Natural killer cell (primary cell): Measurements from ENCODE around the gene SLC26A1. TPM values are rescaled to one million over a fixed set of nuclear protein-coding genes. Genes with fewer than 3 reads are reported as not detected.

Source experiments
- ATAC-seq, 3 donors: fragments of 150-1000 bp in 2 of 3; fragments of 200-7000 bp in 1 of 3; cut with Tn5 transposase; 1 replicate in 1 of 3; 2 replicates in 2 of 3; pipeline ENCODE4 v1.10.0; 2021; ENCODE audit warnings: mild to moderate bottlenecking in 2 of 3, moderate library complexity in 2 of 3
- DNase-seq, 2 donors: peaks; one replicate each; pipeline versions ENCODE4 v3.0.0 to v3.0.0-alpha.2; 2013 to 2021; ENCODE audit warnings: mixed read lengths in 1 of 2
- H3K27ac ChIP-seq: one replicate; pipeline ENCODE4 v1.5.1; 2013; ENCODE audit warnings: mild to moderate bottlenecking, low read length
- H3K27me3 ChIP-seq: one replicate; pipeline ENCODE4 v1.6.1; 2013; ENCODE audit warnings: low read length; ENCODE audit not compliant: control insufficient read depth, insufficient read depth
- H3K36me3 ChIP-seq: one replicate; pipeline ENCODE4 v1.6.1; 2013; ENCODE audit warnings: low read length; ENCODE audit not compliant: control insufficient read depth, insufficient read depth
- H3K4me1 ChIP-seq: one replicate; pipeline ENCODE4 v1.6.1; 2013; ENCODE audit warnings: low read length; ENCODE audit not compliant: control insufficient read depth, insufficient read depth
- H3K4me3 ChIP-seq: one replicate; pipeline ENCODE4 v1.5.1; 2013; ENCODE audit warnings: low read length
- H3K9me3 ChIP-seq: one replicate; pipeline ENCODE4 v1.6.1; 2013; ENCODE audit warnings: low read length; ENCODE audit not compliant: control insufficient read depth, insufficient read depth
- H3K27ac Mint-ChIP-seq, 2 donors: one replicate each; pipeline ENCODE4 v1.8.0; 2022; ENCODE audit warnings: mild to moderate bottlenecking in 2 of 2, mixed read lengths in 2 of 2, moderate library complexity in 1 of 2
- H3K27me3 Mint-ChIP-seq, 2 donors: one replicate each; pipeline ENCODE4 v1.8.0; 2022; ENCODE audit warnings: low read depth in 2 of 2, mixed read lengths in 2 of 2
- H3K36me3 Mint-ChIP-seq: one replicate; pipeline ENCODE4 v1.8.0; 2022; ENCODE audit warnings: mixed read lengths
- H3K4me1 Mint-ChIP-seq, 2 donors: one replicate each; pipeline ENCODE4 v1.8.0; 2022; ENCODE audit warnings: mixed read lengths in 2 of 2
- H3K4me3 Mint-ChIP-seq: one replicate; pipeline ENCODE4 v1.8.0; 2022; ENCODE audit warnings: mild to moderate bottlenecking, moderate library complexity, mixed read lengths
- H3K9me3 Mint-ChIP-seq, 2 donors: one replicate each; pipeline ENCODE4 v1.8.0; 2022; ENCODE audit warnings: mixed read lengths in 2 of 2
- WGBS: methylation state at CpG from one replicate; pipeline ENCODE4 v1.1.7; 2013; ENCODE audit warnings: missing lambda C conversion rate; ENCODE audit not compliant: insufficient coverage; 5-methylcytosine and 5-hydroxymethylcytosine counted together
- intact Hi-C: fragments of 100-400 bp; cut with micrococcal nuclease; formaldehyde crosslinking; loops from one replicate; pipeline ENCODE4 v1.14.2; 2022
- total RNA-seq, 4 donors: library from RNA; stranded (reverse); fragments of 120-200 nt in 1 of 4; gene quantifications; one replicate each; pipeline versions ENCODE4 v1.2.3 to v1.2.4, GENCODE V29; 2013 to 2022
- TF ChIP-seq, protein P1 (sequence below): fragments of 200-600 bp; IDR thresholded peaks from one replicate; pipeline ENCODE4 v1.8.0; 2022; ENCODE audit warnings: antibody characterized with exemption

The SLC26A1 gene
- total RNA-seq, 3 donors from 2014 or later (not counting 1 experiment from before 2014, with no cell fraction given), result 0.19 to 0.80 (median 0.61) TPM

DNA sequence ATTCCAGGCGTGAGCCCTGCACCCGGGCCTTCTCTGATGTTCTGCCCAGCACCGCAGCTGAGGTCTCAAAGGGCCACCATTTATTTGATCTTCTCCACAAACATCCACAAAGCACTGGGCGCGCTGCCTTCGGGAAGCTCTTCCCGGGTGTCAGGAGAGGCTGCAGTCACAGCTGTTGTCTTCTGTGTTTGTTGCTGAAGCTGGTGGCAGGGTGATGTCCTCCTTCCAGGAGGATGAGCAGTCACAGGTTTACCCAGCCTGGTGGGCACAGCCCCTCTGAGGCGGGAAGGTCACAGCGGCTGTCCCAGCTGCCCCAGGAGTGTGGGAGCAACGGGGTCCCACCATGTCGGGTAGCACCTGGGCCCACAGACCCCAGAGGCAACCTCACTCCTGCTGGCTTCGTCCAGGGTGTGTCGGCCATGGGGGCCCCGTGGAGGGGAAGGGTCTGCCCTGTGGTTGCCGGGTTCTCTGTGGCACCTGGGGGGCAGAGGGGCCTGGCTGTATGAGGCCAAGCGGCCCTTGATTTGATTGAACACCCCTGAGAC lies 45.8 kb upstream of the SLC26A1 start:
- WGBS, result 90% methylated on average over 16 of the region's 16 CpGs
- Histone ChIP-seq H3K9me3 (no peaks in the 10 kb centered on the region), H3K4me1 (no peaks in the 10 kb centered on the region), H3K4me3 (no peak overlapping the region), H3K27ac (no peak overlapping the region), H3K27me3 (no peaks in the 10 kb centered on the region), H3K36me3 (no peaks in the 10 kb centered on the region)
- no peak overlapping the region for H3K27ac Mint-ChIP-seq
- no peak for ATAC-seq
- no peak overlapping the region for H3K4me3 Mint-ChIP-seq
- DNase-seq, result no peak
- TF ChIP-seq, protein P1, sequence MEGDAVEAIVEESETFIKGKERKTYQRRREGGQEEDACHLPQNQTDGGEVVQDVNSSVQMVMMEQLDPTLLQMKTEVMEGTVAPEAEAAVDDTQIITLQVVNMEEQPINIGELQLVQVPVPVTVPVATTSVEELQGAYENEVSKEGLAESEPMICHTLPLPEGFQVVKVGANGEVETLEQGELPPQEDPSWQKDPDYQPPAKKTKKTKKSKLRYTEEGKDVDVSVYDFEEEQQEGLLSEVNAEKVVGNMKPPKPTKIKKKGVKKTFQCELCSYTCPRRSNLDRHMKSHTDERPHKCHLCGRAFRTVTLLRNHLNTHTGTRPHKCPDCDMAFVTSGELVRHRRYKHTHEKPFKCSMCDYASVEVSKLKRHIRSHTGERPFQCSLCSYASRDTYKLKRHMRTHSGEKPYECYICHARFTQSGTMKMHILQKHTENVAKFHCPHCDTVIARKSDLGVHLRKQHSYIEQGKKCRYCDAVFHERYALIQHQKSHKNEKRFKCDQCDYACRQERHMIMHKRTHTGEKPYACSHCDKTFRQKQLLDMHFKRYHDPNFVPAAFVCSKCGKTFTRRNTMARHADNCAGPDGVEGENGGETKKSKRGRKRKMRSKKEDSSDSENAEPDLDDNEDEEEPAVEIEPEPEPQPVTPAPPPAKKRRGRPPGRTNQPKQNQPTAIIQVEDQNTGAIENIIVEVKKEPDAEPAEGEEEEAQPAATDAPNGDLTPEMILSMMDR, result no peak
- no peaks in the 10 kb centered on the region for H3K36me3 Mint-ChIP-seq
- intact Hi-C loops, result no loop called here
- peaks cover 0 to 3% of the 10 kb centered on the region in 2 donors for H3K27me3 Mint-ChIP-seq
- peaks cover 0 to 4% of the 10 kb centered on the region in 2 donors for H3K4me1 Mint-ChIP-seq
- no peaks in the 10 kb centered on the region for H3K9me3 Mint-ChIP-seq

DNA sequence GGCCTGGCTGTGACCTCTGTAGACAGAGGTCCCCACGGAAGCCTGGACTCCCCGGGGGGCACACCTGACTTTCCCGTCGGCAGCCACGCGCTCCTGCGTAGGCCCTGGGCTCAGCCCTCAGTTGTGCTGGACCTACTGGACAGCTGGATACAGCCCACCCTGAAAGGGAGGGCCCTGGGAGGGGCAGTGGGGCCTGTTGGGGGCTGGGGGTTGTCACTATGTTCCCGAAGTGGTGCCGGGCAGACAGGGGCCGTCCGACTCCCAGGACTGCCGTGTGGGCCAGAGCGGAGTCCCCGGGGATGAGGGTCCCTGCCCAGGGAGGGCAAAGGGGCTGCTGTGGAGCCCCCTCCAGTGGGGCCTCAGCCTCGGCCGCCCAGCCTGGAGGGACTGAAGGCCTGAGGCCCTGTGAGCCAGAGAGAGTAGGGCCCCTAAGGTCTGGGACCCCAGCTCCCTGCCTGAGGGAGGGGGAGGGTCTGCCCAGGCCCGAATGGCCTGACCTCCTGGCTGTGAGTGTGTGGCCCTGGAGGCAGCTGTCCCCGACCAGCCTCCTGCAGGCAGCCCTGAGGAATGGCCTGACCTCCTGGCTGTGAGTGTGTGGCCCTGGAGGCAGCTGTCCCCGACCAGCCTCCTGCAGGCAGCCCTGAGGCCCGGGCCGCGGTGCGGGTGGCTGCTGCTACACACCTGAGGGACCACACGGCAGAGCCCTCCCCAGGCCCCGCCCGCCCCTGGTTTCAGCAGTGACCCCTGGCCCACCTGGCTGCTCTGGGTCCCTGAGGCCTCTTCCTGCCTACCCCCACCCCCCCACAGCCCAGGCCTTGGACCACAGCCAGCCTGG lies 44.0 kb upstream of the SLC26A1 start:
- no peaks in the 10 kb centered on the region for H3K36me3 Mint-ChIP-seq
- WGBS, result 92% methylated on average over 26 of the region's 26 CpGs
- DNase-seq (no peak), ATAC-seq (no peak)
- Histone ChIP-seq H3K9me3 (no peaks in the 10 kb centered on the region), H3K27ac (no peak overlapping the region), H3K27me3 (no peaks in the 10 kb centered on the region), H3K4me1 (no peaks in the 10 kb centered on the region), H3K4me3 (no peak overlapping the region), H3K36me3 (no peaks in the 10 kb centered on the region)
- no peaks in the 10 kb centered on the region for H3K4me1 Mint-ChIP-seq
- intact Hi-C loops, result no loop called here
- TF ChIP-seq, protein P1, result no peak
- H3K27me3 Mint-ChIP-seq, result no peaks in the 10 kb centered on the region
- H3K27ac Mint-ChIP-seq, result no peak overlapping the region
- H3K4me3 Mint-ChIP-seq, result no peak overlapping the region
- no peaks in the 10 kb centered on the region for H3K9me3 Mint-ChIP-seq

DNA sequence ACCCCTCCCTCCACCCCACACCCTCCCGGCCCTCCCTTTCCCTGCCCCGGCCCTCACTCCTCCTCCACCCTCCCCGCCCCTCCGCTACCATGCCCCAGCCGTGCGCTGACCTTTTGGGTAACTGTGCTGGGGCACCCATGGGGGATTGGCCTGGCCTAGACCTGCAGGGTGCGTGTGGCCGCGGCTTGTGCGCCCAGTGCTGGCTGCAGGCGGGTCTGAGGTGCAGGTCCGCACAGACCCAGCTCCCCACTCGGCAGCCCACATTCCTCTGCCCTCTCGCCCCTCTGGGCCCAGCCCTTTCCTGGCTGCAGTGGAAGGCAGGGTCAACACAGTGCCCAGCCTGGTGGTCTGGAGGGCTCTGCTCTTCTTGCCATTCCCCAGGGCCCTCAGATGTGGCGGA lies 42.9 kb upstream of the SLC26A1 start:
- Histone ChIP-seq H3K36me3 (no peaks in the 10 kb centered on the region), H3K27me3 (no peaks in the 10 kb centered on the region), H3K4me3 (no peak overlapping the region), H3K9me3 (no peaks in the 10 kb centered on the region), H3K4me1 (no peaks in the 10 kb centered on the region), H3K27ac (no peak overlapping the region)
- Mint-ChIP-seq H3K4me3 (no peak overlapping the region), H3K27ac (no peak overlapping the region), H3K9me3 (no peaks in the 10 kb centered on the region), H3K36me3 (no peaks in the 10 kb centered on the region), H3K4me1 (no peaks in the 10 kb centered on the region), H3K27me3 (no peaks in the 10 kb centered on the region)
- TF ChIP-seq, protein P1, result no peak
- DNase-seq (no peak), ATAC-seq (no peak)
- 91% methylated on average over 15 of the region's 15 CpGs for WGBS
- intact Hi-C loops, result no loop called here
